ENCODE measurements around the gene DLEC1.

Gene DLEC1

GRCh38 chr3:38154625-38155255, 115.7 kb downstream of the DLEC1 start:
- H3K9ac ChIP-seq (ENCODE audit: low read depth, low read length, poor library complexity, severe bottlenecking) = no peak overlapping the region
- H3K4me2 ChIP-seq (ENCODE audit: low read depth, low read length, poor library complexity, severe bottlenecking) = no peak overlapping the region
- H2AFZ ChIP-seq (ENCODE audit: low read length) = no peak overlapping the region
- peaks cover 7% of the 10 kb centered on the region for H3K4me1 ChIP-seq (ENCODE audit: insufficient read depth, low read length, poor library complexity, severe bottlenecking)
- no peak overlapping the region for H3K4me3 ChIP-seq (ENCODE audit: low read length, poor library complexity, severe bottlenecking)
- no peaks in the 10 kb centered on the region for H3F3A ChIP-seq (ENCODE audit: low read depth)
- H3K79me2 ChIP-seq (ENCODE audit: insufficient read depth, low read length) = no peaks in the 10 kb centered on the region
- H4K20me1 ChIP-seq (ENCODE audit: insufficient read depth, low read length, poor library complexity, severe bottlenecking) = no peaks in the 10 kb centered on the region
- H3K36me3 ChIP-seq (ENCODE audit: insufficient read depth, low read length) = no peaks in the 10 kb centered on the region
- TF ChIP-seq CTCF (conservative IDR thresholded peaks at IDR 0.05; ENCODE audit: low read length) = no peak
- TF ChIP-seq EZH2phosphoT487 (IDR thresholded peaks at IDR 0.05; ENCODE audit: borderline replicate concordance) = no peak
- no peaks in the 10 kb centered on the region for H3K27me3 ChIP-seq (ENCODE audit: insufficient read depth, low read length, poor library complexity, severe bottlenecking)
- H3K9me3 ChIP-seq (ENCODE audit: insufficient read depth, low read depth, low read length) = no peaks in the 10 kb centered on the region
- H3K9me2 ChIP-seq (replicated peaks; ENCODE audit: low read depth, low read length) = no peaks in the 10 kb centered on the region

GRCh38 chr3:38155825-38156224, 116.8 kb downstream of the DLEC1 start:
- Histone ChIP-seq H3K27me3 (ENCODE audit: insufficient read depth, low read length, poor library complexity, severe bottlenecking) (no peaks in the 10 kb centered on the region), H3F3A (ENCODE audit: low read depth) (no peaks in the 10 kb centered on the region), H4K20me1 (ENCODE audit: insufficient read depth, low read length, poor library complexity, severe bottlenecking) (no peaks in the 10 kb centered on the region), H2AFZ (ENCODE audit: low read length) (no peak overlapping the region), H3K9ac (ENCODE audit: low read depth, low read length, poor library complexity, severe bottlenecking) (no peak overlapping the region), H3K9me2 (replicated peaks; ENCODE audit: low read depth, low read length) (no peaks in the 10 kb centered on the region), H3K4me2 (ENCODE audit: low read depth, low read length, poor library complexity, severe bottlenecking) (no peak overlapping the region), H3K4me3 (ENCODE audit: low read length, poor library complexity, severe bottlenecking) (no peak overlapping the region), H3K79me2 (ENCODE audit: insufficient read depth, low read length) (no peaks in the 10 kb centered on the region), H3K9me3 (ENCODE audit: insufficient read depth, low read depth, low read length) (no peaks in the 10 kb centered on the region), H3K36me3 (ENCODE audit: insufficient read depth, low read length) (no peaks in the 10 kb centered on the region), H3K4me1 (ENCODE audit: insufficient read depth, low read length, poor library complexity, severe bottlenecking) (peaks cover 5% of the 10 kb centered on the region)
- TF ChIP-seq EZH2phosphoT487 (IDR thresholded peaks at IDR 0.05; ENCODE audit: borderline replicate concordance) (no peak), CTCF (conservative IDR thresholded peaks at IDR 0.05; ENCODE audit: low read length) (no peak)

GRCh38 chr3:38157117-38157516, 118.1 kb downstream of the DLEC1 start:
- H3K36me3 ChIP-seq (ENCODE audit: insufficient read depth, low read length) = no peaks in the 10 kb centered on the region
- no peaks in the 10 kb centered on the region for H3K79me2 ChIP-seq (ENCODE audit: insufficient read depth, low read length)
- no peaks in the 10 kb centered on the region for H3F3A ChIP-seq (ENCODE audit: low read depth)
- no peaks in the 10 kb centered on the region for H4K20me1 ChIP-seq (ENCODE audit: insufficient read depth, low read length, poor library complexity, severe bottlenecking)
- peaks cover under 1% of the 10 kb centered on the region for H3K4me1 ChIP-seq (ENCODE audit: insufficient read depth, low read length, poor library complexity, severe bottlenecking)
- H2AFZ ChIP-seq (ENCODE audit: low read length) = no peak overlapping the region
- H3K9ac ChIP-seq (ENCODE audit: low read depth, low read length, poor library complexity, severe bottlenecking) = no peak overlapping the region
- TF ChIP-seq EZH2phosphoT487 (IDR thresholded peaks at IDR 0.05; ENCODE audit: borderline replicate concordance) = no peak
- TF ChIP-seq CTCF (conservative IDR thresholded peaks at IDR 0.05; ENCODE audit: low read length) = no peak
- H3K9me2 ChIP-seq (replicated peaks; ENCODE audit: low read depth, low read length) = no peaks in the 10 kb centered on the region
- H3K4me2 ChIP-seq (ENCODE audit: low read depth, low read length, poor library complexity, severe bottlenecking) = no peak overlapping the region
- no peak overlapping the region for H3K4me3 ChIP-seq (ENCODE audit: low read length, poor library complexity, severe bottlenecking)
- H3K27me3 ChIP-seq (ENCODE audit: insufficient read depth, low read length, poor library complexity, severe bottlenecking) = no peaks in the 10 kb centered on the region
- no peaks in the 10 kb centered on the region for H3K9me3 ChIP-seq (ENCODE audit: insufficient read depth, low read depth, low read length)

All from Loucy (cell line).